Measurements from ENCODE around the gene EEF1A2. TPM values are rescaled to one million over a fixed set of nuclear protein-coding genes. Genes with fewer than 3 reads are reported as not detected.
A peak's percentile ranks its signal among the peaks of the same experiment; 100 is the strongest.

Gene EEF1A2
- polyA plus RNA-seq, 3 donors: 0.08 TPM; not detected in 2

- Histone ChIP-seq H4K20me1 (ENCODE audit: insufficient read depth, low read length) (no peaks in the 10 kb centered on the region), H3K36me3 (replicated peaks in 1 of 2; ENCODE audit: control insufficient read depth in 1 of 2, insufficient read depth in 2 of 2, low read length in 2 of 2) (no peaks in the 10 kb centered on the region), H3K4me3 (replicated peaks in 1 of 3; ENCODE audit: low read depth in 2 of 3, low read length in 3 of 3) (no peak overlapping the region), H3K79me2 (ENCODE audit: insufficient read depth, low read length) (no peaks in the 10 kb centered on the region), H3K4me1 (ENCODE audit: control insufficient read depth in 1 of 2, insufficient read depth in 2 of 2, low read length in 2 of 2) (no peaks in the 10 kb centered on the region), H2AFZ (ENCODE audit: insufficient read depth, low read depth, low read length, poor library complexity, severe bottlenecking) (no peak overlapping the region), H3K4me2 (replicated peaks; ENCODE audit: extremely low read depth, low read length, poor library complexity, severe bottlenecking) (no peak overlapping the region), H3K9ac (ENCODE audit: insufficient read depth, low read length, poor library complexity, severe bottlenecking) (no peak overlapping the region), H3K9me3 (replicated peaks in 1 of 2; ENCODE audit: control insufficient read depth in 1 of 2, insufficient read depth in 1 of 2, low read length in 2 of 2) (no peaks in the 10 kb centered on the region), H3K27ac (ENCODE audit: low read depth in 1 of 2, low read length in 2 of 2) (no peak overlapping the region), H3K27me3 (ENCODE audit: control insufficient read depth in 2 of 2, insufficient read depth in 2 of 2, low read length in 2 of 2) (peaks cover 3 to 29% of the 10 kb centered on the region in 2 donors)
- no peaks in the 10 kb centered on the region for H3K4me1 Mint-ChIP-seq
- intact Hi-C loops (cut with micrococcal nuclease): no loop called here
- 90% methylated on average over 28 of the region's 34 CpGs for WGBS (ENCODE audit: insufficient coverage)
- no peaks in the 10 kb centered on the region for H3K36me3 Mint-ChIP-seq
- peak overlapping the region in 2 of 7 donors; percentile 48 to 53 for H3K27ac Mint-ChIP-seq
- no peak overlapping the region for H3K4me3 Mint-ChIP-seq
- H3K9me3 Mint-ChIP-seq: peaks cover 0 to 5% (median 0%) of the 10 kb centered on the region in 7 donors
- DNase-seq: no peak
- no peak for TF ChIP-seq CTCF (IDR thresholded peaks at IDR 0.05)
- H3K27me3 Mint-ChIP-seq (ENCODE audit: low read depth in 3 of 3): peaks cover 44 to 55% (median 49%) of the 10 kb centered on the region in 3 donors
Measured at GRCh38 chr20:63478346-63479302, 20.3 kb downstream of the EEF1A2 start.

GRCh38 chr20:63477944-63478343, 20.9 kb downstream of the EEF1A2 start:
- no peaks in the 10 kb centered on the region for H3K4me1 Mint-ChIP-seq
- DNase-seq: no peak
- Histone ChIP-seq H3K27me3 (ENCODE audit: control insufficient read depth in 2 of 2, insufficient read depth in 2 of 2, low read length in 2 of 2) (peaks cover 6 to 35% of the 10 kb centered on the region in 2 donors), H3K4me2 (replicated peaks; ENCODE audit: extremely low read depth, low read length, poor library complexity, severe bottlenecking) (no peak overlapping the region), H3K9ac (ENCODE audit: insufficient read depth, low read length, poor library complexity, severe bottlenecking) (no peak overlapping the region), H3K9me3 (replicated peaks in 1 of 2; ENCODE audit: control insufficient read depth in 1 of 2, insufficient read depth in 1 of 2, low read length in 2 of 2) (no peaks in the 10 kb centered on the region), H4K20me1 (ENCODE audit: insufficient read depth, low read length) (no peaks in the 10 kb centered on the region), H3K4me3 (replicated peaks in 1 of 3; ENCODE audit: low read depth in 2 of 3, low read length in 3 of 3) (no peak overlapping the region), H2AFZ (ENCODE audit: insufficient read depth, low read depth, low read length, poor library complexity, severe bottlenecking) (no peak overlapping the region), H3K79me2 (ENCODE audit: insufficient read depth, low read length) (no peaks in the 10 kb centered on the region), H3K36me3 (replicated peaks in 1 of 2; ENCODE audit: control insufficient read depth in 1 of 2, insufficient read depth in 2 of 2, low read length in 2 of 2) (no peaks in the 10 kb centered on the region), H3K27ac (ENCODE audit: low read depth in 1 of 2, low read length in 2 of 2) (no peak overlapping the region), H3K4me1 (ENCODE audit: control insufficient read depth in 1 of 2, insufficient read depth in 2 of 2, low read length in 2 of 2) (no peaks in the 10 kb centered on the region)
- 75% methylated on average over 17 of the region's 17 CpGs for WGBS (ENCODE audit: insufficient coverage)
- H3K27me3 Mint-ChIP-seq (ENCODE audit: low read depth in 3 of 3): peaks cover 51 to 55% (median 52%) of the 10 kb centered on the region in 3 donors
- no peak for TF ChIP-seq CTCF (IDR thresholded peaks at IDR 0.05)
- H3K36me3 Mint-ChIP-seq: no peaks in the 10 kb centered on the region
- H3K27ac Mint-ChIP-seq: peak overlapping the region in 1 of 7 donors; percentile 48
- H3K4me3 Mint-ChIP-seq: no peak overlapping the region
- intact Hi-C loops (cut with micrococcal nuclease): no loop called here
- peaks cover 0 to 5% (median 0%) of the 10 kb centered on the region in 7 donors for H3K9me3 Mint-ChIP-seq

Data from CD14-positive monocyte (primary cell).